HG02642 (cell line): Measurements from ENCODE around the gene ZNF319.

Experiments used
- ATAC-seq: cut with Tn5 transposase; IDR thresholded peaks from one replicate; pipeline ENCODE4 v1.9.1; 2021; ENCODE audit warnings: mild to moderate bottlenecking; ENCODE audit not compliant: unreplicated experiment, poor library complexity

Gene ZNF319

GRCh38 chr16:57959121-57959520 is 41.4 kb downstream of the ZNF319 start:
- ATAC-seq, result no peak

DNA sequence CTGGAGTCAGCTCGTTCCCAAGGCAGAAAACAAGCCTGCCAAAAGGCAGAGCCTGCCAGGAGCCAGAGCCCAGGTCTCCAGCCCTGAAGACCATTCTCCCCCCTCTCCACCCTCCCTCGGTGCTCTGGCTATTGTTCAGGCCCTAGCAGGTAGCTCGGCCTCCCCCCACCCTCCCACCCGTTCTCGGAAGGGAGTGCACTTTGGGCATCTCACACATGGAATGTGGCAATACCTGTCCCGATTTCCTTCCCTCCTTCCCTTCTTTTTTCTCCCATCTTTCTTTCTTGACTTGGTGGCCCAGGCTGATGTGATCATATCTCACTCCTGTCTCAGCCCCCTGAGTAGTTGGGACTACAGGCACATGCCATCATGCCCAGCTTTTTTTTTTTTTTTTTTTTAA is 41.9 kb downstream of the ZNF319 start:
- ATAC-seq, result no peak

DNA sequence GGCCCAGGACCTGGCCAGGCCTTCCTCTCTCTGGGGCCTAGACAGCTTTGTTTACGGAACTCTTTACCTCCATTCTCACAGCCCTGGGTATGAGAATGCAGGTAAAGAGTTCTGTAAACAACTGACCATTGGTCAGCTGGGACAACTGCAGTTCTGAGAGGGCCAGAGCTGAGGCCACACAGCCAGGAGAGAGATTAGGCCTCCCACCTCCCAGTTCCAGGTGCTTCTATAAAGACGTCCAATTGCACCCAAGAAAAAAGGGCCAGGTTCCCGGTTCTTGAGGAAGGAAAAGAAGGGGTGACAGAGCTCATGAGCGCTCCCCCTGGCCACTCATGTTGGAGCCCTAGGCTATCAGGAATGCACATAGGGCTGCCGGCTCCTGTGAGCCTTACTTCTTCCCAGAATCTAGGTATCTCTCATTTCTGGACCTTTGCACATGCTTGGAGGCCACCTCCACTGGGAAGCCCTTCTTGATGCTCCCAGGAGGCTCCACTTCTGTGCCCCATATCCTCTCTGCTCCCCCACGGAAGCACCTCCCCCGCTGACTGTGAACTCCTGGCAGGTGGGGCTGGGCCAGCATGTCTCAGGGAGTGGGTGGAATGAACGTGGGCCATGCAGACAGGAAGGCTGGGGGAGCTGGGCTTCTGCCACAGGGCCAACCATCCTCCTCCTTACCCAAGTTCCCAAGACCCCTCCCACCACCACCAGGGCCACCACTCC is 42.6 kb downstream of the ZNF319 start:
- no peak for ATAC-seq

DNA sequence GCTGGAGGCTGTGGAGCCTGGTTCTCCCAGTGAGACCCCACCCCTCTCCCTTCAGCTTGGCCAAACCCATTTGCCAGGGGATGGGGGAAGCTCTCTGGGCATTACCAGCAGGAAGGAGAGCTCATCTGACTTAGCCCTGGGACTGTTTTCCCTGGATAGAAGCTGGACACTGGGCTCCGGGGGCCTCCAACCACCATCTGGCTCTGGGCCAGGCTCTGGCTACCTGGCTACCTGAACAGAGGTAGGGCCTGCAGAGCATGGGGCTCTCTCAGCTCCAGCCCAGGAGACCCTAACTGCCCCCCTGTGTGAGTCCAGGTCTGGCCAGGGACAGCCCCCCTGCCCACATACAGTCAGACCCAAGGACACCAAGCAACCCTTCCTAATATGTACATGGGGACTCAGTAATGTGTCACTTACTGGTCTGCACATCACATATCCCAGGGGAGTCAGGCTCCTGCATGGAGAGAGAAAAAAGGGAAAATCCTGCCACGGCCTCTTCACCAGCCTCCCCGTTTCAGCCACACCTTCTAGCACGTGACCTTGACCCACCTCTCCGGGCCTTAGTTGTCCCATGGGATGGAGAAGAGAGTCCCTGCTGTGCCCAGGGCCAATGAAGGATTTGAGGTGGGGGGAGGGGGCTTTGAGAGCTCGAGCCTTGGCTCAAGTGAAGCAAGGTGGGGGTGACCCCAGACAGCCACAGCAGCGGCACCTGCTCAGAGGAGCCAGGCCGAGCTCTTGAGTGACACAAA is 43.4 kb downstream of the ZNF319 start:
- no peak for ATAC-seq

GRCh38 chr16:57956270-57956808 is 44.1 kb downstream of the ZNF319 start:
- no peak for ATAC-seq

DNA sequence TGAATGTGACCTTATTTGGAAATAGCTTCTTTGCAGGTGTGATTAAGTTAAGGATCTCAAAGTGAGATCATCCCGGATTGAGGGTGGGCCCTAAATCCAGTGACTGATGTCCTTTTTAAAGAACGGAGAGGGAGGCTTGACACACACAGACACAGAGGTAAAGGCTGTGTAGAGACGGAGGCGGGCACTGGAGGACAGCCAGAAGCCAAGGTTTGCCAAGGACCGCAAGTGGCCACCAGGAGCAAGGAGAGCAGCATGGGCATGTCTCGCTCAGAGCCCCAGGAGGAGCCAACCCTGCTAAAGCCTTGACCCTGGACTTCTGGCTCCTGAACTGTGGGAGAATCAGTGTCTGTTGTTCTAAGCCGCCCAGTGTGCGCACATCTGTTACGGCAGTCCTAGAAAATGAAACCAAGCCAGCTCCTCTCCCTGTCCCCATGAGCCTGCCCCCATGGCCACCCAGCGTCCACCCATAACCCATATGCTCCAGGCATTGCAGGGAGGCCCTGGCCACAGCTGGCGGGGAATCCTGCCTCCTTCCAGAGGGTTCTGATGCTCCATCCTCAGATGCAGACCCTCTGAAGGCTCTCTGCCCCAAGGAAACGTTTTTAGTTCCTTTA is 44.8 kb downstream of the ZNF319 start:
- no peak for ATAC-seq

DNA sequence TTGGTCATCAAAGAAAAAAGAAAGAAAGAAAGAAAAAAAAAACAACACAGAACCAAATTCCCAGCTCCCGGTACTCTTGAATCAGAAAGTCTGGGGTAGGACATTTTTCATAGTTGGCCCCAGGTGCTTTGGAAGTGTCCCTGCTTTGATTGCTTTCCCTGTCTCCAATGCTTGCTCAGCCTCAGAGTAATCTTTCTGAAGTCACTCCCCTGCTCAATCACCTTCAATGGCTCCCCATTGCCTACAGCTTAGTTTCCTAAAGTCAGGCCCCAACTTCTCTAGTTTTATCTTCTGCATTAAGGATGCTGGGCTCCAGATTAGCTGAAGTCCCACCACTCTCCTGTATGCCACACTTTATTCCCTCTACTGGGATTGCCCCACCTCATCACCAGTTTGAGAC is 46.6 kb downstream of the ZNF319 start:
- ATAC-seq, result no peak

DNA sequence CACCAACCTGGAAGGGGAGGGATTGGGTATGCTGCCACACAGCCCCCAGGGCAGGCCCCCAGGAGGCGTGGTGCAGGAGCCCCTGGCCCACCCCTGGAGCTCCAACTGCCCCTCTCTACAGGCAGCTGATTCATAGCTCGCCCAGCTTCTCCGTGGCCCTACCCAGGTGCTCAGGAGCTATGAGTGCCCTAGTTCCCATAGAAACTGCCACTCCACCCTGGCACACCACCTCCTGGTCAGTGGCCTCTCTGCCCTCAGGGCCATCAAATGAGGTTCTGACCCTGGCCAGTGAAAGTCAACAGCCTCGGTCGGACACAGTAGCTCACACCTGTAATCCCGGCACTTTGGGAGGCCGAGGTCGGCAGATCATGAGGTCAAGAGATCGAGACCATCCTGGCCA is 47.6 kb downstream of the ZNF319 start:
- no peak for ATAC-seq

DNA sequence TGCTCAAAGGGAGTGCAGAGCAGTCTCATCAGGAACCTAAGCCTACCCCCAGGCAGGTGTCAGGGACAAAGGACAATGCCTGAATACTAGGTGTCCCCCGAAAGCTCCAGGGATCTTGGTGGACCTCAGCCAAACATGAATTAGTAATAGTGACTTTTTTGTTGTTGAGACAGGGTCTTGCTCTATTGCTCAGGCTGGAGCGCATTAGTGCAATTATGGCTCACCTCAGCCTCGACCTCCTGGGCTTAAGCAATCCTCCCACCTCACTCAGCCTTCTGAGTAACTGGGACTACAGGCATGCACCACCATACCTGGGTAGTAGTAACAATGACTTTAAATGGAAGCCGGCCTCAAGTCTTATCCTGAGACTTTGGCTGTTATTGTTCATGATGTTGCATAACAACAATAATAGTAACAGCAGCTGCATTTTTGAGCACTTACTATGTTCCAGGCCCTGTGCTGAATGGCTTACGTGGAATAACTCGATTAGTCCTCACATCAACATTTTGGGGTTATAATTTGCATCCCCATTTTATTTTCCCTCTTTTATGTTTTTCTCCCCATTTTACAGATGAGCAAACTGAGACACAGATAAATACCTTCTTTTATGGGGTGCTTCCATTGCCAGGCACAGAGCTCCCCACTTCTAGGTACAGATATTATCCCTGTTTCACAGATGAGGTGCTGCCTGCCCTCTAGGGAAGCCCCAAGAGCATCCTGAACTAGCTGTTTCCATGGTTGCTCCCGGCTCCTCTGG is 49.1 kb downstream of the ZNF319 start:
- no peak for ATAC-seq

DNA sequence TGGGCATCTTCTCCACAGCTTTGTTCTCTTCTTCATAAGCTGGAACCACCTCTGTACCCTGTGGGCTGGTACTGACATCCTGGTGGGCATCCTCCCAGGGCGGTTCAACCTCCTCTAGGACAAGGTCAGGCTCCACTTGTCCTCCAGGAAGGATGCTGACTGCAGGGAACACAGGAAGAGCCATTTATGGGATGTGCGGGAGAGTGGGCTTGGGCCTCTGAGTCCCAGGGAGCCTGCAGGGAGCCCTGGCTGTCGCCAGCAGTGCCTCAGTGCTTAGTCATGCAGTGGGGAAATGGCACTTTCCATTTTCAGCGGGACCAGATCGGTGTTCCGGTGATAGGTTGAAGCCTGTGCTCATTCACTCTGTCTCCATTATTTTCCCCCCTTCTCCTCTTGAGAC is 50.1 kb downstream of the ZNF319 start:
- no peak for ATAC-seq

DNA sequence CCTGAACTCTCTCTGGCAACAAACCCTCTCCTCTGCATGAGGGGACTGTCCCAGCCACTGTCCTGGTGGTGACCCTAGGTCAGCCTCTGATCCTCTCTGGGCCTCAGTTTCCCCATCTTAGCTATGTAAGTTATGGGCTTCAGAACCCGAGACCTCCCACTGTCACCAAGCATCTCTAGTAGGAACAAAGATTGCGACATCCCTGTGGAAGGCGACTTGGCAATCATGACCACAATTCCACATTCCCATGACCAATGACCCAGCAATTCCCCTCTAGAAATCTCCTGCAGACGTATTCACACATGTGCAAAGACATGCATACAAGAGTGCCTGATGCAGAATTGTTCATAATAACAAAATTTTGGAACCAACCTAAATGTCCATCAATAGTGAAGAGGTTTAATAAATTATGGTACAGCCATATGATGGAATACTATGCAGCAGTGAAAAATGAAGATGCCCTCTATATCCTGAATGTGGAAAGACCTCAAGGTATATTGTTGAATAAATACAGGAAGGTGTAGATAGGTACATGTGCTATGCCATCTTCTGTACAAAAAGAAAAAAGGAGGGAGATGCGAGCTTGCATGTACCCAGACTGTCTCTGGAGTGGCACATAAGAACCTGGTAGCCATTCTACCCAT is 50.8 kb downstream of the ZNF319 start:
- no peak for ATAC-seq

DNA sequence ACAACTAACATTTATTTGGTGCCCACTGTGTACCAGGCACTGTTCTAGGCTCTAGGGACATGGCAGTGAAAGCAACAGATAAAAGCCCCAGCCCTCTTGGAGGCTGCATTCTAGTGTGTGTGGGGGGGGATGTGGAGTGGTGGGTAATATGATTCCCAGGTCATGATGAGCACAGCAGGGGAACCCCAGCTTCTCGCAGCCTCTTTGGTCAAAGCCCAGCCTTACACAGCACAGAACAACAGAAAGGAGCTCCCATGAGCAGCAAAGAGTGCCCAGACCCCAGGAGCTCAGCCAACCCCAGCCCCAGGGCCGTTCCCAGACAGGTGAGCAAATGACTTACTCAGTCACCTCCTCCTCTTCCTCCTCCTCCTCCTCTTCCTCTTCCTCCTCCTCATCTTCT is 51.5 kb downstream of the ZNF319 start:
- no peak for ATAC-seq

- ATAC-seq, result no peak
Measured at GRCh38 chr16:57948027-57948426, 52.4 kb downstream of the ZNF319 start.

- no peak for ATAC-seq
Measured at GRCh38 chr16:57947261-57947660, 53.2 kb downstream of the ZNF319 start.

GRCh38 chr16:57946181-57946801 is 54.2 kb downstream of the ZNF319 start:
- ATAC-seq, result no peak

- ATAC-seq, result no peak
Measured at GRCh38 chr16:57945740-57946138, 54.7 kb downstream of the ZNF319 start.

DNA sequence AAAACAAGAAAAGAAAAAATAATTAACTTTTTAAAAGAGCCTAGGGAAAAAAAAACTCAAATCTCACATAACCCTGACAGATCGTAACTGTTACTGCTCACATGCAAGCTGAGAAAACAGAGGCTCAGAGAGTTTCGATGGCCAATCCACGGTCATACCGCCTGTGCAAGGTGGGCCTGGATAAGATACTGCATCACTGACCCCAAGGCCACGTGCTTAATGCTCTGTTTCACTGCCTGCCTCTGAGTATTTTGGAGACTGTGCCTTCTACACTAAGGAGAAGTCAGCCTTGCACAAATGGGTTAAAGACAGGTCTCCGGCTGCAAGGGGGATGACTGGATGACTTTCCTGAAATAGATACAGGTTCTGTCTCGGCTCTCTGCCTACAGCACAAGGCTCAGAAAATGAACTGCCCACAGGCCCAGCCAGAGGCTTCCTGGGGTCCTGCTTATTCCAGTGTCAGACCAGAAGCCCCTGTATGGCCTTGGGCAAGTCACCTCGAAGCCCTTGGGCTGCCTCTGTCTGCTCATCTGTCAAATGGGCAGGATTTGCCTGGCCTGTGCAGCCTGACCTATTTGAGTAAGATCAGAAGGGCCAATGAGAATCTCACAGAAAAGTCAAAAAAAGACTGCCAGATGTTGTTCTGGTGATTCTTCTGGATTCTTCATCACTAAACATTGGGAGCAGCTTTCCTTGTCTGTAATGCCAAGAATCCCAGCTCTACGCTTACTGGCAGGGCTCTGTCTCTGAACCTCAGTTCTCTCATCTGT is 55.3 kb downstream of the ZNF319 start:
- ATAC-seq, result no peak
